Activated naive CD4-positive, alpha-beta T cell treated with anti-CD3 and anti-CD28 coated beads, Interleukin-2, amount 50 U/mL, for 16 hours (primary cell): ENCODE measurements around the gene ITGB8.

Experiments used
- DNase-seq: peaks from one replicate; pipeline ENCODE4 v3.0.0-alpha.2; 2020

Gene ITGB8

DNA sequence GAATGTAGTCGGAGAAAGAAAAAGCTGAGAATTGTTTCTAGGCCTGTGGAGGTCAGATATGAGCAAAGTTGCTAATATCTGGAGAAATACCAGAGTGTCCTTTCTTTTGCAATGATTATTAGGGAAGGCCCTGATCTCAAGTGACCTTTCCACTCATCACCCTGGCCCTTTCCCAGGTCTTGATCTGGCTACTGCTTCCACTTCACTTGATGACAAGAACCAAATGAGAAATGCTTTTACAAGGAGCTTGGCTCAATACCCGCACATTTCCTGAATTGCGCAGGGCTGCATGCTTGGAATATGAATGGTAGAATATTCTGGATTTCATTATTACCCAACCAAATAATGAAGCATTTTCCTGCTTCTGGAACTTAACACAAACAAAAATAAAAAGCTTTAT is 104.6 kb downstream of the ITGB8 start:
- DNase-seq, result no peak

DNA sequence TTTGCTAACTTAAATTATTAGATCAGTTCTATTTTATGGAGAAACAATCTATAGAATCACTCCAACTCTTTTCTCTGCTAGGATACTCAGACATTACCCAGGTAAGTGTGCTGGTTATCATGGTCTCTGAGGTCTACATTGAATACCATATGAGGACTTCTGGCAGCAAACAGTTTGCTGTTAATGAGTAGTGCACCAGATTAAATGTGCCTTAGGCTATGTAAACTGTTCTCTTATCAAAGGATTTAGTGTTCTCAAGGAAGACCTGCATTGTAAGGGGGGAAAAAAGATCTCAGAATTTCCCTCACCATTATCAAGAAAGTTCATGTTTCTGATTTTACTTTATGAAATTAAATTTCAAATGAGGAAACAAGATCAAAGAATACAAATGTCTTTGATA is 107.5 kb downstream of the ITGB8 start:
- DNase-seq, result no peak

DNA sequence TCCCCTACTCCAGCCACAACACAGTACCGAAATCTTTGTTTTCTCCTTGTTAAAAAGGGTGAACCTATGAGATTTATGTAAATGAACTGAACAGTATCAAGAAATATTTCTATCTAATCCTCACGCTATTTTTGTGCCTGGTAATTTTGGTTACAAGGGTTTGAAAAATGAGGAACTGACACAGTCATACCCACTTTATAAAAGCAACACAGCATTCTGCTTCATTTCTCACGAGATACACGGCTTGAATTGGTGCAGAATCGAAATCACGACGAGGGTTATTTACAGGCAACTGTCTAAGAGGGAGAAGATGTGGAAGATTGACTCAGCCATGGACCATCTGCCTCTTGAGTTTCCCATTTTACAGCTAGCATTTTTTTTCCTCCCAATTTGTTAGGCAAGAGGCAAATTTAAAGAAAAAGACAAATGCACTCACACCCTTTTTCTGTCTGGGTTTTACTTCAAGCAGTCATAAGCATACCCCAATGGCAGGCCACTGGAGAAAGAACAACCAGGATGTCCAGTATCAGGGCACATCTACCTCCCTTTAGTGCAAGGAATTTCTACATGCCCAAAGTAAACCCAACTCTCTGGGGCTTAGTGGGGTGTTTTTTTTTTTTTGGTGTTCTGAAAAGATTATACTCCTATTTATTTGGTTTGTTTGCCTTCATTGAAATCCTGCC is 108.1 kb downstream of the ITGB8 start:
- DNase-seq, result no peak

DNA sequence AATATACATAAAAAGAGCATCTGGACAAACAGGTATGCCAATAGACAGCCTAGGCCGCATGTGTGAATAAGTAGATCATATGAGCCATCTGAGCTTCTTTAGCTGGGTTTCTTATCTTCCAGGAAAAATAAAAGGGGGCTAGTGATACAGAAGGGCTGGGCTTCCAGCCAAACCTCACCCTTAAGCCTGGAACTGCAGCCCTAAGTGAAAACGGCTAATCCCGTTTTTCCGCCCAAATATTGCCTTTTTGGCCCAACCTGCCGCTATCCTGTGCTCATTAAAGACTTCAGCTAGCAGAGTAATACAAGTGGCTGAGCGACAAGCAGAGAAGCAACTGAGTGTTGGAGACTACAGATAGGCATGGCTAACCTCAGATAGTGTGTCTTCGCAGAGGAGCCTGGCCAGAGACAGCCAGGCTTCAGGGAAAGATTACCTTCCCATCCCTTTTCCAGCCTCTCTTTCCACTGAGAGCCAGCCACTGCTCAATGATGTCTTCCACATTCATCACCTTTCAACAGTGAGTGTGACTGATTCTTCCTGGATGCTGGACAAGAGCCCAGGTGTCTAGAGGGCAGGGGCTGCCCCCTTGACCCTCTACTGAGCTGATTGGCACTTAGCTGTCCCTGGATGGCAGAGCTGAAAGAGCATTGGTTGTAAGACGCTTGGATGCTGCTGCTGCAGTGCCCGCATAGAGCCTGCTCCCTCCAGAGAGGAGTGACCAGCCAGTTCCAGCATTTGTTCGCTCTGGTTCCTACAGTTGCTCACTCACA is 108.9 kb downstream of the ITGB8 start:
- DNase-seq, result no peak

DNA sequence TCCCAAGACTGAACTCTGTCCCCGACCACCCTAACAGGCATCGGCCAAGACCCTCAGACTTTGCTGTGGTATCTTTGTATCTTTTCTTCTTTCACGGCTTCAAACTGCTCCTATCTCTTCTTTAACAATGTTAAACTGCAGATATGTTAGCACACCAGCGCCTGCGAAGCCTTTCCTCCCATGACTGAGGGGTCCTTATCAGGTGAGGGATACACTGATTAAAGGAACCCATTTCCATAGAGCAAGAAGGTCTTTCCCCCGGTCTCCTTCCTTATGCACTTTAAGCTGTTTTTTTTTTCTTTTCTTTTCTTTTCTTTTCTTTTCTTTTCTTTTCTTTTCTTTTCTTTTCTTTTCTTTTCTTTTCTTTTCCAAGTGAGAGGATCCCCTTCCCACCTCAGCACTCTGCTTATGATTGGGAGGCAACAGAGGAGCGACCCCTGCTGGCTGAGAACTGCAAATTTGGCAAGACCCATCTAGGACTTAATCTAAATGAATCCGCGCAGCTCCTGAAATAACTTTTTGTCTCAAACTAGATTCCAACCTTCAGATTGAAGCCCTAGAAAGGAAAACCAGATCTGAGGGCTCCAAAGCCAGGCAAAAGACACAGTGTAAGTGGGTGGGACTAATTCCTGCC is 109.9 kb downstream of the ITGB8 start:
- DNase-seq, result no peak

DNA sequence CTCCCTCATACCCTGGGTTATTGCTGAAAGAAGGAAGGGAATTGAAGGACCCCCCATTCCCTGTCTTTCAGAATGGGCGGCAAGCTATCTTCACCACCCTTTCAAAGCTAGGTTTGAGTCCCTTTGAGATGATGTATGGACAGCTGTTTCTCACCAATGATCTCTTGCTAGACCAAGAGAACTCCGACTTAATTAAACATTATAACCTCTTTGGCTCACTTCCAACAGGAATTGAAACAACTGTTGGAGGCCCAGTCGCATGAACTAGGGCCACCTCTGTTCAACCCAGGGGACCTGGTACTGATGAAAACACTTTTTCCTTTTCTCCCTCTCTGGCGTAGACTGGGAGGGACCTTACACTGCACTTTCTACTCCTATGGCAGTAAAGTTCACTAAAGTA is 110.6 kb downstream of the ITGB8 start:
- no peak for DNase-seq

DNA sequence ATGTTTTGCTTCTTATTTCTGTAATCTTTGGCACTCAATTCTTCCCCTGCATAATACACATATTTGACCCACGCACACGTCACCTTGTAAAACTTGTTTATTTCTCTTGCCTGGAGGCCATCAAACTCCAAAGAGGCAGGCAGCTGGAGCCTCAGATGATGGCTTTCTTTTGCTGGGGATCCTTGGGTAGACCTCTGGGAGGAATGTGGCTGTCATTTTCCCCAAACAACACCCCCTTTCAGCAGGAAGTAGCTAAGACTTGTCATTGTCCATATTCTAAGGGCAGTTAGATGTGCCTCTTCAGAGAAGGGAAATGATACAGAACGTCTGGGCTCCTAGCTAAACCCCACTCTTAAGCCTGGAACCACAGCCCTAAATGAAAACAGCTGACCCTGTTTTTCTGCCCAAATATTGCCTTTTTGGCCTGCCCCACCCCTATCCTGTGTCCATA is 111.3 kb downstream of the ITGB8 start:
- DNase-seq, result no peak

DNA sequence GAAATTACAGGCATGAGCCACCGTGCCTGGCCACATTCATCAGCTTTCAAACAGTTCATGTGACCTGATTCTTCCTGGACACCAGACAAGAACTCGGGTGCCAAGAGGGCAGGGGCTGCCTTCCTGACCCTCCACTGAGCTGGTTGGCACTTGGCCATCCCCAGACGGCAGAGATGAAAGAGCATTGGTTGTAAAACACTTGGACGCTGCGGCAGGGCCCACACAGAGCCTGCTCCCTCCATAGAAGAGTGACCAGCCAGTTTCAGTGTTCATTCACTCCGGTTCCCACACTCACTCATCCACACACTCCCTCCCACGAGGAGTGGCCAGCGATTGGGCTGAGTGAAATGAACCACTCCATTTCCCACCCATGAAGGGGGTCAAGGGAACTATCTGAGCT is 112.3 kb downstream of the ITGB8 start:
- DNase-seq, result no peak

DNA sequence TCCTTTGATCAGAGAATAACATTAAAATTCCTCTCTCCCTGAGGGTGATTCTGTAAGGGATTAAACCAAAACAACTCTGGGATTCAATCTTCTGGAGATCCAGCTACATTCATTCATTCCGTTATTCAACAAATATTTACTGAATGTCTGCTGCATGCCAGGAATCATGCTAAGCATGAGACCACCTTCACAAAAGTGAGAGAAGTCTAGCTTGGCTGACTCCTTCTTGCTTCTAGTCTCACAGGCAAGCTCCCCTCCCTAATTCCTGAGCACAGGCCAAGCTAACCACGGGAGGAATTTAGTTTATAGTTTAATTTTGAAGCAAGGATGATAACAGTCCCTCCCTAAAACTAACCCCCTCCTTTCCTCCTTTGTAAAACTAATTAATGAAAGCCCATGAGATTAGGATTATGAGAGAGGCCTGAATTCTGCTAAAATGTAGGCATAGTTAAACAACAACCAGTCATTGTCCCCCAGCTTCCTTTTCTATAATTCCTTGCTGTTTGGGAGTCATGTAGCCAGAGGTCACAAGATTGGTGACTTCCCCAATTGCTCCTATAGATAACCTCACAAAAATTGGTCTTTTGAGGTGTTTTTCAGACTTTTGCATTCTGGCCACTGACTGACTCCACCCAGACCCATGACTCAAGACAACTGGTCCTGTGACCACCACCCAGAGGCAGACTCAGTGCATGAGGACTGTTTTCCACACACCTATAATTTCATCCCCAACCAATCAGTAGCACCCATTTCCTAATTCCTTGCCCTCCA is 113.5 kb downstream of the ITGB8 start:
- DNase-seq, result no peak

DNA sequence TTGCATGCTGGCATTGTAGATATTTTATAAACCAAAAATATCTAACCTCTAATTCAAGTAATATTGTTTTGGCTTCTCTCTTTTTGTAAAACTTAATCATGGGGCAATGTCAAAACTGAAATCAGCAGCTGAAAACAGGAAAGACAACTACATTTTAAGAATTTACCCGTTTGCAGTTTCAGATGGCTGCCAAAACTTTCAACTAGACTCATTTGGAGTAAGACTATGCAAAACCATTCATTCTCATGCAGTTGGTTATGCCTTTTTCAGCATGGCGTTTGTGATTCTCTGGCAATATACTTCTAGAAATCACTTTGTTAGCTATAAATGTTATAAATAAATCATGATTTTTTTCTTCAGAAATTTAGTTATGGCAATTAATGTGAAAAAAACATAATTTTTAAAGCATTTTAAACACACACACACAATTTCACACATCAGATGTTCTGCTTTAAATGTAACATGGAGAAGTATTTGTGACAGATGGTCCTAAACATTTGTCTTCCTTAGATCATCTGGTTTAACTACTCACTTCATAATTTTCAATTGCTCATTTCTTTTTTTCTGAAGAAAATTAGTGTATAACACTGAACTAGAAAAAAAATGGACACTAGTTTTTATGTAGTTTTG is 116.4 kb downstream of the ITGB8 start:
- no peak for DNase-seq

DNA sequence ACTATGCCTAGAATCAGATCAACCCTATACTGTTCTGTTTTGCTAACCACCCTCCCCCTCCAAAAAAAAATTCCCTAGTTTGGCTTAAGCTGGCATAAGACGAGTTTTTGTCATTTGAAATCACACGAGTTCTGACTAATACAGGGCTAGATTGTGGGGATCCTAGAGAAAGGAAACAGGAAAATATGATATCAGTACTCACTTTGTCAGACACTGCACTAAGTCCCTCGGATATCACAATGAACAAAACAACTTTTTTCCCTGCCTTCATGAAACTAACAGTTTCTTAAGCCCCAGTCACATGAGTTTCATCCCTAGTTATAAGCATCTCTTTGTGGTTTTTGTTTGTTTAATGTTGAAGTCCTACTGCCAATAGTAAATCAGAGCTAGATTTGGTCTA is 118.5 kb downstream of the ITGB8 start:
- no peak for DNase-seq

DNA sequence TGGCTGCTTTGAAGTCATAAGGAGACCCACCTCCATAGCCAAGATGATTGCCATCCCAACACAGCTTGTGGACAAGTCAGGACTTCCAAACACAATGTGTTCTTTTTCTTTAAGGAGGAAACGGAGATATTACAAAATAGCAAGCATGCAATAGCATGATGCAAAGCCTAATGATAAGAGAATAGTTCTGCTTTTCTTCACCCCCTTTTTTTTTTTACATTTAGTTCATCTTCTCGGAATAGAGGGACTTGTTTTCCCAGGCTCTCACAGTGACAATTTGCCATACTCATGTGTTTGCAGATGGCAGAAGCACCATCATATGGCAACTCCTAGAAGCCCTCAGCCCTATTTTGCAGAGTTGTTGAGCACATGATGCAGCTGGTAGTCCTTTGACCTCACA is 119.8 kb downstream of the ITGB8 start:
- DNase-seq, result no peak

DNA sequence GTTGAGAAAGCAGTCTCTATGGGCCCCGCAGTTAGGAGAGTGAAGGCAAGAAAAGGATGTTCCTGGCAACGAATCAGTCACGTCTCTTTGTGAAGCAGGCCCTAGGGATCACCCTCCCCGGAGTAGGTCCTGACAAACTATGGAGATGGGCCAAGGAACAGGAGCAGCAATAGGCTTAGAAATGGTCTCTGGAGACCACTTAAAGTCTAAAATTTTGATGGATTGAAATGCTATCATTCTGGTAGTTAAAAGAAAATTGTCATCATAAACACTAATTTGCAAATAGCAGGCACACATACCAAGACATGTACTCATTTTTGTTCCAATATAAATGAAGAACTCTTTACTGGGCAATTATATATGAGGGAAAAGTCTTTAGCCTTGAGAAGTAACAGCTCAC is 123.5 kb downstream of the ITGB8 start:
- DNase-seq, result no peak

DNA sequence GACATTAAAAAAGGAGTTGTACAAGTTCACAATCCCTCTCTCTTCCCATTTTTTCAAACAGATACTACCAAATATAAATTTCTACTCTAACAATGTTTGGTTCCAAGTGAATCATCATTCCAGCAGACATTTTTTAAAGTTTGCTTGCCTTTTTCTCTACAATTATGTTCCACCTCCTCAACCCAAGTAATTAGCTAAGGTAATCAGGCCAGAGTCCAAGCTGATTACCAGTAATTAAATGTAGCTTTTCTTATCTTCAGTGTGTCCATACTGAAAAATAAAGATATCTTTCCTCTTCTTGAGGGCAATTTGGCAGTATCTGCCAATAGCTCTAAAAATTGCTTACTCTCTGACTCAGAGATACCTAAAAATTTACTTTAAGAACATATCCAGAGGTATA is 126.0 kb downstream of the ITGB8 start:
- DNase-seq, result no peak

DNA sequence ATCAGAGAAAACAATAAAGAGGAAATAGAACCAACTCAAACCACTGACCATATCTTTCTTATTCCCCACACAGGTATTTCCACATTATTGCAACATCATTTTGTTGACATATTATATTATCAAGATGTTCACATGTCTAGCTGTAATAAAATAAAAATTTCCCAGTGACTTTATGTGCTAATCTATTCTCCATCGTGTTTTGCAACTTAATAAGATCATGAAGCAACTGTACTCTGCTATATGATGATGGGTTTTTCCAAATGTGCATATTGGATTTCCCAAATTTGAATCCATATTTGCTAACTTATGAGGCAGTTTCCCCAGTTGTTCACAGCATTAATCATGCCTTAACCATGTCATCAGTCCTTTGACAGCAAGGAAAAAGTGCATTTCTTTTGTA is 127.8 kb downstream of the ITGB8 start:
- DNase-seq, result no peak

DNA sequence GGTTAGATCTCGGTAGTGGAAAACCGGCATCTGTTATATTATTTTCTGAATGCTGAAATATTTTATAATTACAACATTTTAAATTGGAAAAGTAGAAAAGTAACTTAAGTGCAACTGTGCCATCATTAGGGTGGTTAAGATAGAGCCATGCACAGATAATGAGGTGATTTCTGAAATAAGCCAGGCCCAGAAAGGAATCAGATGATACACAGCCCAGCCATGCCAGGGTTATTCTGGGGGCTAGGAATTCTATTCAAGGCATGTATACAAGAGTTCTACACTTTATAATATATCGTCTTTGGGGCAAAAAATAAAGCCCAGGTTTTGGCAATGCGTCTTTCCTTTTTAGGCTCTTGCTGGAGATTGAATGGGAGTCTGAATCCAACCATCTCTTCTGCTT is 128.7 kb downstream of the ITGB8 start:
- DNase-seq, result no peak

DNA sequence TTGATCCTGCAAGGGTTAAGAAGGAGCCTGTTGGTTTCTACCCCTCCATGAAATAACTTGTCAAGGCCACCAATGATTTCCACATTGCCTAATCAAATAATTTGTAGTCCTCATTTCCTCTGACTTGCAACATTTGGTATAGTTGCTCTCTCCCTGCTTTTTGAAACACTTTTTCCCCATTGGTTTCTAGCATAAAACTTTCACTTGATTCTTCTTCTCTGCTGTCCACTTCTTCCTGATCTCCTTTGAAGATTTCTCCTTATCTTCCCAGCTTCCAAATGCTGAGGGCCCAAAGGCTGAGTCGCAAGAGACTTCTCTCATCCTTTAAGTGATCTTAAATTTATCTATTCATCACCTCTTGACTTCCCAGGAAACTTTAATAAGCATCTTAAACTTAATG is 134.2 kb downstream of the ITGB8 start:
- DNase-seq, result no peak
